Osteoblast (primary cell): ENCODE results near the gene NAPA. TPM values are rescaled to one million over a fixed set of nuclear protein-coding genes. Genes with fewer than 3 reads are reported as not detected.

Experiments used
- DNase-seq: peaks from one replicate; pipeline ENCODE4 v3.0.0; 2011; ENCODE audit warnings: low spot score, mixed read lengths; ENCODE audit not compliant: insufficient read length; ENCODE audit errors: missing footprints
- H2AFZ ChIP-seq: 2 replicates; pipeline ENCODE4 v1.6.0; 2011; ENCODE audit warnings: mild to moderate bottlenecking, low read length
- H3K27ac ChIP-seq: 2 replicates; pipeline ENCODE4 v1.5.1; 2011; ENCODE audit warnings: mild to moderate bottlenecking, low read depth, low read length, moderate library complexity
- H3K27me3 ChIP-seq: 2 replicates; pipeline ENCODE4 v1.6.0; 2012; ENCODE audit warnings: mild to moderate bottlenecking, control low read depth, inconsistent platforms, low read length, moderate library complexity; ENCODE audit not compliant: insufficient read depth
- H3K36me3 ChIP-seq: 2 replicates; pipeline ENCODE4 v1.5.1; 2011; ENCODE audit warnings: mild to moderate bottlenecking, low read length, control low read depth, moderate library complexity; ENCODE audit not compliant: insufficient read depth
- H3K4me1 ChIP-seq: 2 replicates; pipeline ENCODE4 v1.5.1; 2011; ENCODE audit warnings: mild to moderate bottlenecking, low read length, control low read depth, moderate library complexity; ENCODE audit not compliant: insufficient read depth
- H3K4me2 ChIP-seq: 2 replicates; pipeline ENCODE4 v1.6.0; 2011; ENCODE audit warnings: mild to moderate bottlenecking, low read length; ENCODE audit not compliant: insufficient read depth
- H3K4me3 ChIP-seq: fragments of 200-600 bp; sonication (generic); 3 replicates; pipeline ENCODE4 v1.5.1; 2012; ENCODE audit warnings: mild to moderate bottlenecking, low read length, inconsistent platforms; ENCODE audit not compliant: insufficient read depth
- H3K79me2 ChIP-seq: 2 replicates; pipeline ENCODE4 v1.6.0; 2012; ENCODE audit warnings: mild to moderate bottlenecking, low read length, control low read depth, inconsistent platforms; ENCODE audit not compliant: insufficient read depth
- H3K9me3 ChIP-seq: 2 replicates; pipeline ENCODE4 v1.5.1; 2011; ENCODE audit warnings: low read depth, low read length, control low read depth
- H4K20me1 ChIP-seq: 2 replicates; pipeline ENCODE4 v1.6.0; 2012; ENCODE audit warnings: mild to moderate bottlenecking, low read length, control low read depth; ENCODE audit not compliant: insufficient read depth
- CTCF ChIP-seq: IDR thresholded peaks from 2 replicates; pipeline ENCODE4 v1.5.1; 2011; ENCODE audit warnings: mild to moderate bottlenecking, low read depth, low read length, moderate library complexity; ENCODE audit errors: extremely low read depth
- total RNA-seq: library from RNA; depleted of rRNA; stranded (reverse); fragments of >200 nt; gene quantifications from 2 replicates; pipeline ENCODE4 v1.2.3, GENCODE V29; 2012

The NAPA gene
- total RNA-seq, 1 donor: 95.9 TPM

DNA sequence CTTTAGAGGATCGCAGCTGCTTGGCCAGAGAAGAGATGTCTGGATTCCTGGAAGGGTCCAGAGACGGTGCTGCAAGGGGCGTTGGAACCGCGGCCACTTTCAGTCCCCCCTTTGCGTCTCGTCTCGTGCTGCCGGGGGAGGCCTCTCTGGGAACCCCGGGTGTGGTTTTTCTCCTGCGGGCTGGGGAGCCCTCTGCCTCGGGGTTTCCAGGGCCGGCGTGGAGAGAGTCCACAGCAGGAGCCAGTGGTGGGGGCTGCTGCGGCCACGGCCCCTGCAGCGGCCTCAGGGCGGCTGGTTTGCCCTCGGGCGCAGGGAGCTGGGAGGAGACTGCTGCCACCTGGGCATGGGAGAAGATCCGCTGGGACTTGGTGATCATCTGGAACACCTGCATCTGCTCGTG lies 29.6 kb upstream of the NAPA start:
- no peak overlapping the region for H3K4me2 ChIP-seq
- H3K9me3 ChIP-seq: no peaks in the 10 kb centered on the region
- no peaks in the 10 kb centered on the region for H4K20me1 ChIP-seq
- H3K27ac ChIP-seq: no peak overlapping the region
- no peak overlapping the region for H2AFZ ChIP-seq
- no peaks in the 10 kb centered on the region for H3K4me1 ChIP-seq
- TF ChIP-seq CTCF: no peak
- no peak overlapping the region for H3K4me3 ChIP-seq
- H3K27me3 ChIP-seq: peaks cover 10% of the 10 kb centered on the region
- DNase-seq: no peak
- H3K79me2 ChIP-seq: no peaks in the 10 kb centered on the region
- no peaks in the 10 kb centered on the region for H3K36me3 ChIP-seq

- H2AFZ ChIP-seq: no peak overlapping the region
- no peaks in the 10 kb centered on the region for H4K20me1 ChIP-seq
- H3K27ac ChIP-seq: no peak overlapping the region
- peaks cover 10% of the 10 kb centered on the region for H3K27me3 ChIP-seq
- no peak for TF ChIP-seq CTCF
- H3K9me3 ChIP-seq: no peaks in the 10 kb centered on the region
- no peaks in the 10 kb centered on the region for H3K79me2 ChIP-seq
- H3K4me2 ChIP-seq: no peak overlapping the region
- DNase-seq: peak; percentile 29
- H3K4me1 ChIP-seq: no peaks in the 10 kb centered on the region
- no peaks in the 10 kb centered on the region for H3K36me3 ChIP-seq
- no peak overlapping the region for H3K4me3 ChIP-seq
Observed at GRCh38 chr19:47544075-47544474, 29.2 kb upstream of the NAPA start.

DNA sequence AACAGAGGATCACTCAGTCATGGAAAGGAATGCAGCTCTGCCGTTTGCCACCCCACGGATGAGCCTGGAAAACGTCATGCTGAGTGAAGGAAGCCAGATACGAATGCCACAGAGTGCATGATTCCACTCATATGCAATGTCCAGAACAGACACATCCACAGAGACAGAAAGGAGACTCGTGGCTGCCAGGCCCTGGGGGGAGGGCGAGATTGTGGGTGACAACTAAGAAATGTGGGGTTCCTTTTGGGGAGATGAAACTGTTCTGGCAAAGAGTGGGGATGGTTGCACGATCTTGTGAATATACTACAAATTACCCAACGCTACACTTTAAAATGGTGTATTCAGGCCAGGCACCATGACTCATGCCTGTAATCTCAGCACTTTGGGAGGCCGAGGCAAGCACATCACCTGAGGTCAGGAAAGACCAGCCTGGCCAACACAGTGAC lies 27.2 kb upstream of the NAPA start:
- no peak overlapping the region for H3K4me3 ChIP-seq
- no peaks in the 10 kb centered on the region for H3K4me1 ChIP-seq
- H3K27ac ChIP-seq: peak overlapping the region; percentile 27
- DNase-seq: peak; percentile 84
- no peaks in the 10 kb centered on the region for H3K79me2 ChIP-seq
- peak overlapping the region; percentile 22 for H3K4me2 ChIP-seq
- peaks cover 9% of the 10 kb centered on the region for H3K27me3 ChIP-seq
- H4K20me1 ChIP-seq: no peaks in the 10 kb centered on the region
- peak overlapping the region; percentile 4 for H2AFZ ChIP-seq
- H3K36me3 ChIP-seq: no peaks in the 10 kb centered on the region
- H3K9me3 ChIP-seq: no peaks in the 10 kb centered on the region
- TF ChIP-seq CTCF: no peak

DNA sequence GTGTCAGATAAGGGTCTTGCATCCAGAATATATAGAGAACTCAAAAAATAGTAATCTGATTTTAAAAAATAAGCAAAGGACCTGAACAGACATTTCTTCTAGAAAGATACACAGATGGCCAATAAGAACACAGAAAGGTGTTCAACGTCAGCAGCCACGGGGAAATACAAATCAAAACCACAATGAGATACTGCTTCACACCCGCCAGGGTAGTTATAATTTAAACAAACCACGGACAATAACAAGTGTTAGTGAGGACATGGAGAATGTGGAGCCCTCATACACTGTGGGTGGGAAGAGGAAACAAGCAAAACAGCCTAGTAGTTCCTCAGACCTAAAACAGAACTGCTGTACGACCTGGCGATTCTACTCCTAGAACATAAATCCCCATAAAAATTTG lies 26.7 kb upstream of the NAPA start:
- Histone ChIP-seq H3K27me3 (peaks cover 7% of the 10 kb centered on the region), H3K79me2 (no peaks in the 10 kb centered on the region), H3K9me3 (no peaks in the 10 kb centered on the region), H4K20me1 (no peaks in the 10 kb centered on the region), H3K27ac (peak overlapping the region; percentile 27), H3K4me2 (no peak overlapping the region), H3K4me1 (no peaks in the 10 kb centered on the region), H3K36me3 (no peaks in the 10 kb centered on the region), H2AFZ (peak overlapping the region; percentile 4), H3K4me3 (no peak overlapping the region)
- DNase-seq: no peak
- no peak for TF ChIP-seq CTCF
